ENCODE results near the gene AP2A1. TPM values are rescaled to one million over a fixed set of nuclear protein-coding genes. Genes with fewer than 3 reads are reported as not detected.

The AP2A1 gene

Small RNA genes lying within 50 kb of the gene (small RNA-seq; reads per million reads assigned to genes)
- gene MIR4749 (ENCODE audit: insufficient read depth) (0.54 reads per million), gene MIR6799 (ENCODE audit: insufficient read depth) (0.54 reads per million), gene RNU6-841P (ENCODE audit: insufficient read depth) (not detected)
